GM18870 (cell line): Measurements from ENCODE around the gene ARHGAP45.

Experiments
- ATAC-seq: cut with Tn5 transposase; IDR thresholded peaks from one replicate; pipeline ENCODE4 v1.9.1; 2021; ENCODE audit warnings: moderate library complexity; ENCODE audit not compliant: unreplicated experiment

ARHGAP45 gene

GRCh38 chr19:1103132-1103707 lies 36.3 kb downstream of the ARHGAP45 start:
- ATAC-seq = peak; percentile 5

- peak; percentile 36 for ATAC-seq
Observed at GRCh38 chr19:1103708-1104310, 36.8 kb downstream of the ARHGAP45 start, which contains the start of gene GPX4. Gene GPX4 (plus strand): TSS chr19:1103994. CDS start chr19:1104044, 50 bp downstream.

- ATAC-seq = no peak
Observed at GRCh38 chr19:1104311-1105007, 37.5 kb downstream of the ARHGAP45 start.

GRCh38 chr19:1105008-1105872 lies 38.3 kb downstream of the ARHGAP45 start:
- ATAC-seq = no peak

GRCh38 chr19:1105873-1106840 lies 39.2 kb downstream of the ARHGAP45 start:
- ATAC-seq = no peak

GRCh38 chr19:1106841-1107660 lies 40.1 kb downstream of the ARHGAP45 start:
- ATAC-seq = no peak

GRCh38 chr19:1107661-1108261 lies 40.8 kb downstream of the ARHGAP45 start:
- no peak for ATAC-seq

GRCh38 chr19:1108291-1109031 lies 41.5 kb downstream of the ARHGAP45 start:
- ATAC-seq = no peak

GRCh38 chr19:1109032-1109551 lies 42.1 kb downstream of the ARHGAP45 start:
- no peak for ATAC-seq

GRCh38 chr19:1109697-1110671 lies 43.0 kb downstream of the ARHGAP45 start:
- no peak for ATAC-seq

GRCh38 chr19:1110809-1111640 lies 44.1 kb downstream of the ARHGAP45 start:
- no peak for ATAC-seq

- ATAC-seq = no peak
Observed at GRCh38 chr19:1111641-1112267, 44.8 kb downstream of the ARHGAP45 start.

- ATAC-seq = no peak
Observed at GRCh38 chr19:1112268-1113029, 45.5 kb downstream of the ARHGAP45 start.
